Natural killer cell treated with Interleukin-12 subunit alpha and Interleukin-12 subunit beta and Interleukin-15 and Interleukin-18, amount 100 ng/mL, for 72 hours (primary cell): ENCODE results near the gene NUAK1. TPM values are rescaled to one million over a fixed set of nuclear protein-coding genes. Genes with fewer than 3 reads are reported as not detected.
A peak's percentile ranks its signal among the peaks of the same experiment; 100 is the strongest.
"Not testable (repeated sequence)": the region's sequence is repeated elsewhere in the genome, so short reads cannot be mapped to it uniquely, and the experiment has no call there.

Source experiments
- ATAC-seq, 2 donors: fragments of 150-1000 bp; cut with Tn5 transposase in 1 of 2; sonication (Bioruptor Pico), chemical (Tn5 transposase) in 1 of 2; 2 replicates each; pipeline ENCODE4 v1.10.0; 2021
- DNase-seq: peaks from one replicate; pipeline ENCODE4 v3.0.0; 2022; ENCODE audit warnings: low spot score
- H3K27ac Mint-ChIP-seq, 2 donors: 1 replicate in 1 of 2; 2 replicates in 1 of 2; pipeline ENCODE4 v1.8.0; 2022; ENCODE audit warnings: mixed read lengths in 2 of 2, mild to moderate bottlenecking in 1 of 2, moderate library complexity in 1 of 2
- H3K27me3 Mint-ChIP-seq, 2 donors: 1 replicate in 1 of 2; 2 replicates in 1 of 2; pipeline ENCODE4 v1.8.0; 2022; ENCODE audit warnings: mixed read lengths in 2 of 2
- H3K36me3 Mint-ChIP-seq: one replicate; pipeline ENCODE4 v1.8.0; 2022; ENCODE audit warnings: mixed read lengths
- H3K4me1 Mint-ChIP-seq, 2 donors: 1 replicate in 1 of 2; 2 replicates in 1 of 2; pipeline ENCODE4 v1.8.0; 2022; ENCODE audit warnings: low read depth in 2 of 2, mixed read lengths in 2 of 2, mild to moderate bottlenecking in 1 of 2
- H3K4me3 Mint-ChIP-seq: one replicate; pipeline ENCODE4 v1.8.0; 2022; ENCODE audit warnings: mixed read lengths
- H3K9me3 Mint-ChIP-seq: 2 replicates; pipeline ENCODE4 v1.8.0; 2022; ENCODE audit warnings: mixed read lengths
- total RNA-seq, 2 donors: library from RNA; stranded (reverse); gene quantifications; one replicate each; pipeline ENCODE4 v1.2.3, GENCODE V29; 2022

The NUAK1 gene
- total RNA-seq, 2 donors from 2014 or later, result 0.05 to 1.6 TPM

DNA sequence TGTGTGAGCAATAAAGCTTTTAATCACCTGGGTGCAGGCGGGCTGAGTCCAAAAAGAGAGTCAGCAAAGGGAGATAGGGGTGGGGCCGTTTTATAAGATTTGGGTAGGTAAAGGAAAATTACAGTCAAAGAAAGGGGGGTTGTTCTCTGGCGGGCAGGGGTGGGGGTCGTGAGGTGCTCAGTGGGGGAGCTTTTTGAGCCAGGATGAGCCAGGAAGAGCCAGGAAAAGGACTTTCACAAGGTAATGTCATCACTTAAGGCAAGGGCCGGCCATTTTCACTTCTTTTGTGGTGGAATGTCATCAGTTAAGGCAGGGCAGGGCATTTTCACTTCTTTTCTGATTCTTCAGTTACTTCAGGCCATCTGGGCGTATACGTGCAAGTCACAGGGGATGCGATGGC is 3.2 kb upstream of the NUAK1 start:
- H3K9me3 Mint-ChIP-seq, H3K27ac Mint-ChIP-seq, H3K4me3 Mint-ChIP-seq, H3K36me3 Mint-ChIP-seq, ATAC-seq, DNase-seq: not testable (repeated sequence)
- Mint-ChIP-seq H3K4me1 (peaks cover 8 to 16% of the 10 kb centered on the region in 2 donors), H3K27me3 (peaks cover 44 to 58% of the 10 kb centered on the region in 2 donors)

DNA sequence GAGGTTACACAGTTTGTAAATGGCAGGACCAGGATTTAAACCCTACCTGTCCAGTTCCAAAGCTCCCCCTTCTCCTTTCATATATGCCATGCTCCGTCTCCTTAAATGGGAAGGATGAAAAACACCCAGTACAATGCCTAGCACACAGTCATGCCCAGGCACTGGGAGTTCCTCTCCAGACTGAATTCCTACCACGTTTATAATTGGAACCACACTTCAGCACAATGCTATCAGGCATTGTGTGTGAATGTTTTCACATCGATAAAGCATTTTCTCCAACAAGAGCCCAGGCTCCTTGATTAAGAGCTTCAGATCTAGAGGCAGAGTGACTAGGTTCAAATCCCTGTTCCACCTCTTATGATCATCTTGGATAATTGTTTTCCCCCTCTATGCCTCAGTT is 2.7 kb upstream of the NUAK1 start:
- DNase-seq (no peak), ATAC-seq (no peak)
- Mint-ChIP-seq H3K27ac (no peak overlapping the region), H3K4me3 (no peak overlapping the region), H3K36me3 (peaks cover 8% of the 10 kb centered on the region), H3K27me3 (peaks cover 47 to 63% of the 10 kb centered on the region in 2 donors), H3K9me3 (no peaks in the 10 kb centered on the region), H3K4me1 (peaks cover 11 to 20% of the 10 kb centered on the region in 2 donors)

DNA sequence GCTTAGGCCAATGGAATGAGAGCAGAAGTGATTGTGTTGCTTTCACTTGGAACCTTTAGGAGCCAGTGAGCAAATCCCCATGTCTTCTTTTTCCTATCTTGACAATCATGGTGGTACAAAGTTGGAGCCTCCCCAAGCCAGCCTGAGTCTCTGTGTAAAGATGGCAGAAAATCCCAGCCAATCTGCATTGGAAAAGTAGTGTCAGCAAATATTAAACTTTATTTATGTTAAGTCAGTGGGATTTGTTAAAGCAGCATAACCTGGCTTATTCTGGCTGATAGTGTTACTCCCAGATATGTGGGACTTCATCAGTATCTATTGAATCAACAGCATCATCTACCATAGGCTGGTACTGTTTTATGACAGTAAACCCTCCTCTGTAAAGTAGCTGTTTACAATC is 2.2 kb upstream of the NUAK1 start:
- Mint-ChIP-seq H3K4me3 (peak overlapping the region; percentile 81), H3K27ac (peak overlapping the region in 1 of 2 donors; percentile 26), H3K36me3 (peaks cover 8% of the 10 kb centered on the region), H3K4me1 (peaks cover 13 to 24% of the 10 kb centered on the region in 2 donors), H3K9me3 (no peaks in the 10 kb centered on the region), H3K27me3 (peaks cover 49 to 67% of the 10 kb centered on the region in 2 donors)
- no peak for DNase-seq
- ATAC-seq, result no peak

DNA sequence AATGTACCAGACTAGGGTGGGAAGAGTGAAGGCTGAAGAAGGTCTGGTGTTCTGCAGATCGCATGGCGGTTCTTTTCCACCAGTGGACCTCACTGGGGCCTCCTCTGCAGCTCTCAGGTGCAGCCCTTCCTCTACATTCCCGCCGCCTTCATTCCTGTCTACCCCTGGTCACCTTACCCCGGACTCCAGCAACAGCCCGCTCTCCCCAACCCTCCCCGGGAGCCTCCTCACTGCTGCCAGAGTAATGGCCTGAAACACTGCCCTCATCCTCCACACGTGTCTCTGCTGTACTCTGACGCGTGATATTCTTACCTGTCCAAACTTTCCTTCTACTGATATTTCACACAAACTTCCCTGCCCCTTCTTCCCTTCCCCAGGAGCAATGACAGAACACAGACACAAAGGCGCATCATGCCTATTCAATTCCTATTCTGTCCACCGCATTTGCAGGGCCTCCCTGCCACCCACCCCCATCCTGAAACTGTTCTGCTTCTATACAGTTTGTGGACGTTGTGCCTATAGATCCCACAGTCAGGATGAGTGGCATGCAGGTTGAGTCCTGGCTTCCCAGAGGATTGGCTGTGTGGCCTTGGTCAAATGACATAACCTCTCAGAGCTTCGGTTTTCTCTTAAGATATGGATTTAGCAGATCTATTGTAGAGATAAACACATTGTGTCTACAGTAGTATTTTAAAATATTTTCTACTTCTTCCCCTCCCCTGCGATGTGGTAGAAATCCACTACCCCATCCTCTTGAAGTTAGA is 1.7 kb upstream of the NUAK1 start:
- peaks cover 46 to 66% of the 10 kb centered on the region in 2 donors for H3K27me3 Mint-ChIP-seq
- H3K4me1 Mint-ChIP-seq, result peaks cover 16 to 30% of the 10 kb centered on the region in 2 donors
- H3K27ac Mint-ChIP-seq, result peak overlapping the region in 1 of 2 donors; percentile 26
- no peaks in the 10 kb centered on the region for H3K9me3 Mint-ChIP-seq
- H3K4me3 Mint-ChIP-seq, result peak overlapping the region; percentile 81
- no peak for DNase-seq
- ATAC-seq, result no peak
- H3K36me3 Mint-ChIP-seq, result peaks cover 8% of the 10 kb centered on the region

DNA sequence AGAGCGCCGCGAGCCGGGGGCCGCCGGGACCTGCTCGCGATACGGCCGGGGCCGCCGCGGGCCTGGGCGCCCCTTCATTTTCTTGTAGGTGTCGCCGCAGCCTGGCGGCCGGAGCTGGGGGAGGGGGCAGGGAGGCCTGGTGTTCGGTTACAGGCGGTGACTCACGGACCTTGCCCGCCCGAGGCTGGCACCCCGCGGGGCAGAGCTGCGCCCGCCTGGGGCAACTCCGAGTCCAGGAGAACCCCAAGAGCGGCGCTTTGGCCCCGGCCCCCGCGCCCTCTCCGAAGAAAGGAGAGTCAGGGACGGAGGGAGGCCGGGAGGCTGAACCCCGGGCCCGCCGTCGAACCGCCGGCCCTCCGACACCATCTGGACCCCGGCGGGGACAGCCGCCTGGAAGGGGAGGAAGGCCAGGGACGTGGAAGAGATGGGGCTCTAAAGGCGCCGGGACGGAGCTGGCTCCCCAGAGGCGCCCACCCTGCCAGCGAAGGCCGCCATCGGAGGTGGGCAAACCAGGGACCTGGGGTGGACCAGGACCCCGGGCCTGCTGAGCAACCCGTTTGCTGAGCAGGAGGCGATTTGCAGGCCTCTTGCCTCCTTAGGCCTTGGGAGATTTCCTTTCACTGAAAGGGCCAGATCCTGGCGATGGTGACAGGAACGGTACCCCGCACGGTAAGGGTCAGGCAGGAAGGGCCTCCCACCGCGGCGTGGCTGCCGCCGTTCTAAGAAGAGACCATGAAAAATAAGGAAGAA is 843 bp upstream of the NUAK1 start:
- Mint-ChIP-seq H3K27me3 (peaks cover 43 to 65% of the 10 kb centered on the region in 2 donors), H3K4me1 (peaks cover 16 to 38% of the 10 kb centered on the region in 2 donors), H3K27ac (peak overlapping the region in 1 of 2 donors; percentile 26), H3K4me3 (peak overlapping the region; percentile 81), H3K36me3 (peaks cover 8% of the 10 kb centered on the region), H3K9me3 (no peaks in the 10 kb centered on the region)
- ATAC-seq (peak; percentile 68 to 74), DNase-seq (no peak)

DNA sequence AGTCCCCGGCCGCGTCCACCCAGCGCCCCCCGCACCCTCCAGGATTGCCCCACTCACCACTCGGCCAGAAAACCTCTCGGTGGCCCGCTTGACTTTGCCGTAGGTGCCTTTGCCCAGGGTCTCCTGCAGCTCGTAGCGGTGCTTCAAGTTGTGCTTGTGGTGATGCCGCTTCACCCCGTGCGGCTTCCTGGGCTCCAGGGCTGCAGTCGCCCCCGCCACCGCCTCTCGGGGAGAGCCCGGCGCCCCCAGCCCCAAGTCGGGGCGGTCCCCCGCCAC is 459 bp downstream of the NUAK1 start:
- no peak overlapping the region for H3K27ac Mint-ChIP-seq
- H3K36me3 Mint-ChIP-seq, result peaks cover 8% of the 10 kb centered on the region
- ATAC-seq, result peak in 1 of 2 donors; percentile 6
- H3K27me3 Mint-ChIP-seq, result peaks cover 45 to 63% of the 10 kb centered on the region in 2 donors
- peak overlapping the region; percentile 84 for H3K4me3 Mint-ChIP-seq
- no peaks in the 10 kb centered on the region for H3K9me3 Mint-ChIP-seq
- peaks cover 16 to 45% of the 10 kb centered on the region in 2 donors for H3K4me1 Mint-ChIP-seq
- DNase-seq, result no peak

DNA sequence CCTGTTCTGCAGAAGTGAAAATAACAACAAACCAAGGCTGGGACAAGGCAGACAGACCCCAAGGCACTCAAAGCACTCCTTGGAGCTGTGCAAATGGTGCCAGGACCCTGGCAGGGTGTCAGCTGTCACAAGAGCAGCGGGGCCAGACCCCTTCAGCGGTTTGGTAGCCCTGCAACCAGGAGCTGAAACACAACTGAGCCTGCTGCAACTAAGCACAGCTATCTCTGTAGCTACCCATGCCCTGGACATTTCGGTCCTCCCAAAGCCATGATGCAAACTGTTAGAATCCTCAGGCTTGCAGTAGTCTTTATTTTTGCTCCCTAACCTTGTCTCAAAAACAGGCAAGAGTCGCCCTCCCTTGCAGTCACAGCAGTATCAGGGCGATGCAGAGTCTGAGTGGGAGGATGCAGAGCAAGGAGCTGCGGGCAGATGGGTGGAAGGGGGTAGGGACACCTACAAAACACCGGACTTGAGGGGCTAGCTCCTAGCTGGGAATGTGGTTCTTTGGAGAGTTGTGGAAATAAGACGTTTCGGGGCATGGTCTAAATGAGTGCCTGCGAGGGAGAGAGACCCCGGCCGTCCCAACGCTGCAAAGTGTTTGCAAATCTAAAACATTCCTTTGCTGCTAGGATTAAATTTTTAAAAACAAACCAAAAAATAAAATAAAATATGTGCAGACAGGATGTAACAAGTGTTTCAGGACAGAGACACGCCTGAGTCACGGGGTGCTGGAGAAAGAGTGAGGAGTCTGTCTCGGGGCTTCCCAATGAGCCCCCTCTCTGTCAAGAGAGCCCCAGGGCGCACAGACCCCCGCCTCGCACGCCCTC is 1.0 kb downstream of the NUAK1 start:
- Mint-ChIP-seq H3K27me3 (peaks cover 46 to 63% of the 10 kb centered on the region in 2 donors), H3K36me3 (peaks cover 8% of the 10 kb centered on the region), H3K4me1 (peaks cover 16 to 47% of the 10 kb centered on the region in 2 donors), H3K9me3 (no peaks in the 10 kb centered on the region), H3K4me3 (peak overlapping the region; percentile 84), H3K27ac (peak overlapping the region in 1 of 2 donors; percentile 54)
- ATAC-seq, result no peak
- no peak for DNase-seq

DNA sequence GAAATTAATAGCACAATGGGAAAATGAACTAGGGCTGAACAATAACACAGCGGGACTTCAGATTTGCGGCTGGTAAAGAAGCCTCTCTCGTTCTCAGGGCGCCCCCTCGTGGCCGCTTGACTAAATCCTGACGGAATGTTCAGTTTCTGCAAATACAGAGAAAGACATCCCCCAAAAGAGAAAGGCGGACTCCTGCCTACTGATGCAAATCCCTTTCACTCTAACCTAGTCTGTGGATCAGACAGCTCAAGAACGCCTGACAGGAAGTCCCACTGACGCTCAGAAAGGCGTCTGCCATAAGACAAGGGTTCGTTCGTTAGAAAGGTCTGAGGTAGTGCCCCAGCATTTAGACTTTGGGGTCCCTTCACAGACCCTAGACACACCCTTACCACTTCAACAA is 2.5 kb downstream of the NUAK1 start:
- ATAC-seq, result no peak
- Mint-ChIP-seq H3K4me3 (peak overlapping the region; percentile 46), H3K9me3 (no peaks in the 10 kb centered on the region), H3K27me3 (peaks cover 41 to 58% of the 10 kb centered on the region in 2 donors), H3K36me3 (peaks cover 8% of the 10 kb centered on the region), H3K4me1 (peaks cover 16 to 47% of the 10 kb centered on the region in 2 donors), H3K27ac (peak overlapping the region in 1 of 2 donors; percentile 46)
- peak; percentile 81 for DNase-seq

DNA sequence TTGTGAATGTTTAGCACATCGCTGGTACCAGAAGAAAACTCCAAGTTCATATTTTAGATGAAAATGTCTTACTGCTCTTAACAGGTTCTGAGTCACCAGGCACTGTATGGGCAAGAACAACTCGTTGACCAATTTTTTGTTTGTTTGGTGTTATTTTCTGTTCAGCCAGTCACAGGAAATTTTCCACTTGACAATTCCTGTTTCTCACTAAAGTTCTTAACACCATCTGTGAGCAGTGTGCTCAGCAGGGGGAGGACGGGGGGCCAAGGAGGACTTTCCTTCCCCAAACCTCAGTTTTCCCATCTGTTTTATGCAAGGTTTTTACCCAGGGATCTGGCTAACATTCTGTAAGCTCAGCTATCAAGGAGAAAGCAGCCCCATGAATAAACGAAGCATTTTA is 3.0 kb downstream of the NUAK1 start:
- DNase-seq (no peak), ATAC-seq (no peak)
- peak overlapping the region in 1 of 2 donors; percentile 46 for H3K27ac Mint-ChIP-seq
- H3K4me3 Mint-ChIP-seq, result peak overlapping the region; percentile 46
- H3K4me1 Mint-ChIP-seq, result peaks cover 16 to 47% of the 10 kb centered on the region in 2 donors
- peaks cover 39 to 53% of the 10 kb centered on the region in 2 donors for H3K27me3 Mint-ChIP-seq
- no peaks in the 10 kb centered on the region for H3K9me3 Mint-ChIP-seq
- H3K36me3 Mint-ChIP-seq, result peaks cover 5% of the 10 kb centered on the region

DNA sequence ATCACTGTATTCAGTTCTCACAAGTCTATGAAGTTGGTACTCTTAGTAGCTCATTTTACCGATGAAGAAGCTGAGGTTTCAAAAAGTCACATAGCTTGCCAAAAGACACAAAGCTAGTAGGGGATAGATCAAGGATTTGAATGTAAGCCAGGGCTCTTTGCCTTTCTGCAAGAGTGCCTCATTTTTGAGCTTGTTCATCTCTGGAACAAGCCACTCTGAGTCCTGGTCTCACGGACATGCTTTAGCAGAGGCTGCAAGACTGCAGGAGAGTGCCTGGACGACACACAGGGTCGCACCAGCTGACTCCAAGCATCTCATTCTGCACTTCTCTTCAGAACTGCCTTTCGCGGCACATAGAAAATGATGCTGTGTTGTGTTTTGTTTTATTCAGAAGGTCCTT is 3.7 kb downstream of the NUAK1 start:
- peaks cover 11 to 41% of the 10 kb centered on the region in 2 donors for H3K4me1 Mint-ChIP-seq
- ATAC-seq (no peak), DNase-seq (peak; percentile 2)
- H3K36me3 Mint-ChIP-seq, result no peaks in the 10 kb centered on the region
- H3K4me3 Mint-ChIP-seq, result peak overlapping the region; percentile 46
- no peaks in the 10 kb centered on the region for H3K9me3 Mint-ChIP-seq
- H3K27ac Mint-ChIP-seq, result peak overlapping the region in 1 of 2 donors; percentile 46
- peaks cover 36 to 50% of the 10 kb centered on the region in 2 donors for H3K27me3 Mint-ChIP-seq

DNA sequence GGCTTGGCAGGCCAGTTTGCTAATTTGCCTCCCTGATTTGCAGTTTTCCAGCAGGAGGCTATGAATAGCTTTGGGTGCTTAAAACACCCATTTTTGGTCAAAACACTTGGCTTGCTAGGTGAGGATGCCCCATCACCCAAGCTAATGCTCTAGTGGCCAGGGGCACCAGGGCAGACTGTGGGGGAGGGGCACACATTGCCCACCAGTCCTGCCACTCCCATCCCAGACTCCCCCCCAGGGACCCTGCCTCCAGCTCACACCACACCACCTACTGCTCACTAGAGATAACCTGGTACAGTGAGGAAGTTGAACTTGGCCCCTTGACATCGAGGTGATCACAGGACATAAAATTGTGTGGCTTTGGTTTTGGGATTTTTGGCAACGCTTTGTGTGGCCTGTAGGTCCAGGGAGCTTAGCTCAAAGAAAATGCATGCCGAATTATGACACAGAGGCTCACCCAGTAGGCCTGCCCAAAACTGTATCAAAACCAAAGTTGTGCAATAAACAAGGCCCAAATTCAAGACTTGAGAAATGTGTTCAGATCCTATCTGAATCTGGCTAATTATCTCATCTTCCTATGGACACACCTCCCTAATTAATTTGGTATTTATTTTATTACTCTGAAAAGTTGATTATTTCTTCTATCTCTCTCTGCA is 4.3 kb downstream of the NUAK1 start:
- peak; percentile 51 for DNase-seq
- H3K4me3 Mint-ChIP-seq, result no peak overlapping the region
- H3K27ac Mint-ChIP-seq, result peak overlapping the region in 1 of 2 donors; percentile 46
- H3K4me1 Mint-ChIP-seq, result peaks cover 11 to 41% of the 10 kb centered on the region in 2 donors
- no peak for ATAC-seq
- no peaks in the 10 kb centered on the region for H3K36me3 Mint-ChIP-seq
- H3K9me3 Mint-ChIP-seq, result no peaks in the 10 kb centered on the region
- peaks cover 34 to 49% of the 10 kb centered on the region in 2 donors for H3K27me3 Mint-ChIP-seq

DNA sequence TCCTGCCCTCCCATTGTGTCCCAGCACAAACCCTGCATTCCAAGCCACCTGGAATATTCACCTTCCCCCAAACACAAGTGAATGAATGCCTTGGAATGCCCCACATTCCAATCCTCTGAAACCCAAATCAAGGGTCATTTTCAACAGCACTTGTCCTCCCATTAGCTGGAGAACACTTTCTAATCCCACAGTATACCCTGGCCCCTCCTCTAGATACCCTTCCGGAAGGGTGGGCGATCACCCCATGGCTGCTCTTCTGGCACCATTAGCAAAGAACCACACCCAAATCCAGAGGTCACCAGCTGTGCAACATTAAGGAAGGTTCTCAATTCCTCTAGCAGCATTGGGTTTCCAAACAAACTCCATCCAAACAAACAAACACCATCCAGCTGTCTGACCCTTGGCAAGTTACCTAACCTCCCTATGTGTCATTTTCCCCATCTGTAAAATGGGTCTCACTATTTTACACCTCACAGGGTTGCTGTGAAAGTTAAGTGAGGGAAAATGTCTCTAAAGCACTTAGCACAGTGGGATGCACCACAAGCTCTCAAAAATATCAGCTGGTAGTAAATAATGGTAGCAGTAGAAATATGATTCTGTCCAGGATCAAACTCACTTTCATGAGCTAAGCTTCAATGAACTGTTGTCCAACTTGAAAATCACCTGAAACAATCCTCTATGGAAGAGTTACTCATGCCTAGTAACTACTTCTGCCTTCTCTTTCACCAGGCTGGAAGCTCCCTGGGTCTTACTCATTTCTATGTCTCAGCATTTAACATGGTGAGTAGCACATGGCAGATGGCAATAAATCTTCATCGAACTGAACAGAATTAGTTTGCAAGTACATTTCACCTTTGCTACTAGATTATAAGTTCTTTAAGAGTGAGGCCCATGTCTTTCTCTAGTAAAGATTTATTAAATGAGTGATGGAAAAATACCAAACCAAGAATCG is 5.3 kb downstream of the NUAK1 start:
- no peak for DNase-seq
- ATAC-seq, result no peak
- Mint-ChIP-seq H3K27ac (no peak overlapping the region), H3K36me3 (no peaks in the 10 kb centered on the region), H3K27me3 (peaks cover 35 to 49% of the 10 kb centered on the region in 2 donors), H3K9me3 (no peaks in the 10 kb centered on the region), H3K4me3 (peak overlapping the region; percentile 4), H3K4me1 (peaks cover 11 to 41% of the 10 kb centered on the region in 2 donors)
